ENCODE data around the gene LCN6.
"Not testable (repeated sequence)": the region's sequence is repeated elsewhere in the genome, so short reads cannot be mapped to it uniquely, and the experiment has no call there.

LCN6 gene

DNA sequence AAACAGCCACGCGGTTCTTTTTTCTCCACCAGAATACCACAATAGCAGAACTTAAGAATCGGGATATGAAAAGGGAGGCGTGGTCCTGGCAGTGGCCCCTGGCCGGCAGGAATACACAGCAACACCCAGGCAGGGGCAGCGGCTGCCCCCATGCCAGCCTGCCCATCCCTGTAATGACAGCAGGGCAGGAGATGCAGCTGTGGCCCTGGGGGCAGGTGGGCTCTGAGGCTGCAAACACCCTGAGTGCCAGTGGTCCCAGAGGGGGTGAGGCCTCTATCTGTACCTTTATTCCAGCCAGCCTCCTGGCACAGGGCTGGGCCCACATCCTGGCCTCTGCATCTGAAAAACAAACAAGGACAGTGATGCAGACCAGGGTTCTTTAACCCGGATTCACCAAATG lies 23.6 kb downstream of the LCN6 start:
- DNase-seq (ENCODE audit: low read depth) = no peak

DNA sequence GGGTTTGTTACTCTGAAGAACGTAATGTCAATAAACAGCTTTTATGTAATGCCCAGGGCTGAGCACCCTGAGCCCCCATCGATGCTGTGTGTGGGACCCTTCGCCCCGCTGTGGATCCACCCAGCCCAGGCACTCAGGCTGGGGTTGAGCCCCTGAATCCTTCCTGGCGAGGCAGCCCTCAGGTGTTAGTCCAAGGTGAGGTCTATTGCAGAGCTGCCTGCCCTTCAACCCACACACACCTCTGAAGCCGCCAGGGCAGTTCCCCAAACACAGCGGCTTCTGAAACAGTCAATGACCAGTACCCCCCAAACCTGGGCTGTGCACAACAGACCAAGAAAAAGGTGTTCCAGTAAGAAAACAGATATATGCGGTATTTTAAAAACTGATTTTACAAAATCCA lies 24.3 kb downstream of the LCN6 start:
- DNase-seq (ENCODE audit: low read depth) = no peak

- no peak for DNase-seq (ENCODE audit: low read depth)
Measured at GRCh38 chr9:136723362-136723976, 24.9 kb downstream of the LCN6 start.

DNA sequence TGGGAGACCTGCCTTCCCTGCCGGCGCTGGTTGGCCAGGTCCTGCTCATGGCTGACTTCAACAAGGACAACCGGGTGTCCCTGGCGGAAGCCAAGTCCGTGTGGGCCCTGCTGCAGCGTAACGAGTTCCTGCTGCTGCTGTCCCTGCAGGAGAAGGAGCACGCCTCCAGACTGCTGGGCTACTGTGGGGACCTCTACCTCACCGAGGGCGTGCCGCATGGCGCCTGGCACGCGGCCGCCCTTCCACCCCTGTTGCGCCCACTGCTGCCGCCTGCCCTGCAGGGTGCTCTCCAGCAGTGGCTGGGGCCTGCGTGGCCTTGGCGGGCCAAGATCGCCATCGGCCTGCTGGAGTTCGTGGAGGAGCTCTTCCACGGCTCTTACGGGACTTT lies 25.4 kb downstream of the LCN6 start:
- DNase-seq (ENCODE audit: low read depth) = no peak

- no peak for DNase-seq (ENCODE audit: low read depth)
Measured at GRCh38 chr9:136722093-136722968, 26.0 kb downstream of the LCN6 start.

DNA sequence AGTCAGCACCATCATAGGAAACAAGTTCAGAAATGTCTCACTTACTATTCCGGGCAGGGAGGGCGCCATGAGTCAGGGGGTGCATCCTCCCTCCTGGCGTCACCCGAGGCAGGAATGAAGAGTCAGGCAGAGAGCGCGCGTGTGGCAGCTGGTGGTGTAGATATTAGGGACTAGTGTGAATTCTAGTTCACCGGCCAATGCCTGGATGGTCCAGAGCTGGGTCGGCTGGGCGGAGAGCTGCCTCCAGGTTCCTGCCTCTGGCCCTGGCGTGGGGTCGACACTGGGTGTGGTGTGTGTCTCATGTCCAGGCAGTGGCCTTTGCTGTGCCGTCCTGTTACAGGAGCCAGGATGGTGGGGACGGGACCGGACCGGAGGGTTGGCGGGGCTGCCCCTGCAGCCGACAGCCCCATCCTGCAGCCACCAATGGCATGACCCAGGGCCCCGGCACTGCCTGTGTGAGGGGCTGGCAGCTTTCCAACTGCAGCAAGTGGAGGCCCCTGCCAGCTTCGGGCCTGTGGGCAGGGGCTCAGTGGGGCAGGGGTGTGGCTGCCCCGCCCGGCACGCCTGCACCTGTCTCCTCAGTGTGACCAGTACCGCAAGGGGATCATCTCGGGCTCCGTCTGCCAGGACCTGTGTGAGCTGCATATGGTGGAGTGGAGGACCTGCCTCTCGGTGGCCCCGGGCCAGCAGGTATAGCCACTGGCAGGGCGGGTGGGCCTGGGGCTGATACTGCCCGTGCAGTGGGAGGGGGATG lies 26.8 kb downstream of the LCN6 start:
- no peak for DNase-seq (ENCODE audit: low read depth)

GRCh38 chr9:136720898-136721338 lies 27.4 kb downstream of the LCN6 start:
- DNase-seq (ENCODE audit: low read depth) = no peak

GRCh38 chr9:136720251-136720897 lies 28.0 kb downstream of the LCN6 start:
- DNase-seq (ENCODE audit: low read depth) = no peak

DNA sequence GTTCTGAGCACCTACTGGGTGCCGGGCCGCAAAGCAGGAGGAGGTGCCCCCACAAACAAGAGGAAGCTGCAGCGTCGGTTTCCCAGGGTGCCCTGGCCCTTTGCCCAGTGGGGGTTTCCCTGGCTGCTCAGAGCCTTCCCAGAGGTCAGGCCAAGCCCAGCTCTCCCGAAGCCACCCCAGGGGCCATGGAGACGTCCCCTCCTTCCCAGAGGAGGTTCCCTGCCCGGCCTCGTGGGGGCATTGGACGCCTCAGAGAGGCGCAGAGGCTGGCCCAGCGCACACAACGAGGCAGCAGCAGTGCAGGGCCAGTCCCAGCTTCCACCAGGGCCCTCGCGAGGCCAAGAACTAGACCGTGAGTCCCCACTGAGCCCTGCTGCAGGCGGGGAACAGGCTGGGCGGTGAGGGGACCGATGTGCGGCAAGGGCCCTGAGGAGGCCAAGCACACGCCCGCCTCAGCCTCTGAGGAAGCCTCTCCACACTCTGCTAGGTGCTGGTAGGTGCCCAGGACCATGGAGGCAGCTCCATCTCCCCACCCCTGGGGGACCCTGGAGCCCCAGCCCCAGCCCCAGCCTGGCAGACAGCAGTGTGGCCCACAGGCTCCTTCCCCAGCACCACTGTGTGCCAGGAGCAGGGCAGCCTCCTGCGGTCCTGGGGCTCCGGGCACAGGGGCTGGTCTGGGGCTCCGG lies 29.0 kb downstream of the LCN6 start:
- DNase-seq (ENCODE audit: low read depth) = no peak

DNA sequence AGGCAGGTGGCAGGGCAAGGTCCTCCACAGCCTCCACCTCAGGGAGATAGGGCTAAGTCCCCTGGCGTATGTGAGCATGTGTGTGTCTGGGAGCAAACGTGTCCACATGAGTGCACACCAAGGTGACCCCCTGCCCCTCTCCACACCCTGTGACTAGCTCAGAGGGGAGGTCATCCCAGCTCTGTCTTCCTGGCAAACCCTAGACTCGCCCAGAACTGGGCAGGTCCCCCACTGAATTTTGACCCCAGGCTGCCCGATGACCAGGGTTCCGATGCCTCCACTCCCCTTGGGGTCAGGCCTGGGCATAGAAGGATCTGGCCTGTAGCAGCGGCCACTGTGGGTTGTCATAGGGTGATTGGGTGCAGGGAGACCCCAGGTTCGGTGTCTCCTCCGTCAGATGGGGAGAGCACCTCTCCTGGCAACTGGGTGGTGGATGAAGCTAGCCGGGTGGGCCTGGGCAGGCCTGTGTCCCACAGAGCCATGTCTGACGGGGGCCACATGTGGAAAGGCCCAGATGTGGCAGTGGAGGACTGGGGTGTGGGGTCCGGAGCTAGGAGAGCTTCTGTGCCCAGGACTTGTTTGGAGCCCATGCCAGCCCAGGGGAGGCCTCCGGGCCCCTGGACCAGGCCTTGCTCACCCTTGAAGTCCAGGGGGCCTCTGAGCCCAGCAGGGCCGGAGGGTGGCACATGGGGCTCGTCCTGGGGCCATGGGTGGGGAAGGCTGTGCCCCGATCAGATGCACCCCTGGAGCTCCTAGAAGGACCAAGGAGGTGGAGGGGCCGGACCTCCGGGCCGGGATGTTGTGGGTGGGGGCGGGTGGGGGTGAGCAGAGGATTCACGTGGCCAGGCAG lies 29.8 kb downstream of the LCN6 start:
- no peak for DNase-seq (ENCODE audit: low read depth)

DNA sequence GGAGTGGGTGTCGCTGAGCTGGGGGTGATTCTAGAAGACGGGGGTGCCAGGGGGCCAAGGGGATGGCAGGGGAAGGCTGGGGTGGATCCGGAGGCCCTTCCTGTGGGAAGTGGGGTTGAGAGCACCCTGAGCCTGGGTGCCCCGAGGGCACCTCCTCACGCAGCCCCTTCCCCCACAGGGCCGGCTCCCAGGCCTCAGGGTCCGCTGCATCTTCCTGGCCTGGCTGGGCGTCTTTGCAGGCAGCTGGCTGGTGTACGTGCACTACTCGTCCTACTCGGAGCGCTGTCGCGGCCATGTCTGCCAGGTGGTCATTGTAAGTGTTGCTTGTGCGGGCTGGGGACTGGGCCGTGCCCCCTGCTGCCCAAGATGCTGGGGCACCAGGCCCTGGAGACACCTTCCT lies 30.9 kb downstream of the LCN6 start:
- DNase-seq (ENCODE audit: low read depth) = no peak

- DNase-seq (ENCODE audit: low read depth) = no peak
Measured at GRCh38 chr9:136714893-136715274, 33.4 kb downstream of the LCN6 start.

DNA sequence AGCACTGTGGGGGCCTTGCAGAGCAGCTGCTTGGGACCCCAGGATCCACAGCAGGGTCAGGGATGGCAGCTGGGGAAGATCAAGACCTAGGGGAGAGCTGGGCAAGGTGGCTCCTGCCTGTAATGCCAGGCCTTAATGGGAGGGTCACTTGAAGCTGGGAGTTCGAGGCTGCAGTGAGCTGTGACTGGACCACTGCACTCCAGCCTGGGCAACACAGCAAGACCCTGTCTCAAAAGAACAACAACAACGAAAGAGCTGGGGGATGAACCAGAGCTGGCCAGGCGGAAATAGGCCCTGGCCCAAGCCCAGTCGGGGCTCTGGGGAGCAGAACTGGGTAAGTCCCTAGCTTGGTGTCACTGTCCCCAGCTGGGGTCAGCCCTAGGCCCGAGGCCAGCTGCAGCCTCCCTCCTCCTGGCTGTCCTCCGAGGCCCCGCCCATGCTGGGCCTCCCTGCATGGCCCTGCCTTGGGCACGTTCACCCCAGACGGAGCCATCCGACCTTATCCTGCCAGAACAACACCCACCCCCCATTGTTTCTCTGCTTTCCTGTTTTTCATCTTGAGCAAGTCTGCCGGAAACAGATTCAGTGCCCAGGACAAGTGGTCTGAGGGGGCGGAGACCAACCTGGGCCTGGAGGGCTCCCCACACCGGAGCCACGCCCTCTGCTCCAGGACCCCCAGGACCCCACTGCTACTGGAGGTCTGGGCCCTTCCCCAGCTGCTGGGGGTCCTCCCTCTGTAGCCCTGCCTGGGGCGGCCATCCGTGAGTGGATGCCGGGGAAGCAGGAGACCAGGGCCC lies 34.0 kb downstream of the LCN6 start:
- no peak for DNase-seq (ENCODE audit: low read depth)

DNA sequence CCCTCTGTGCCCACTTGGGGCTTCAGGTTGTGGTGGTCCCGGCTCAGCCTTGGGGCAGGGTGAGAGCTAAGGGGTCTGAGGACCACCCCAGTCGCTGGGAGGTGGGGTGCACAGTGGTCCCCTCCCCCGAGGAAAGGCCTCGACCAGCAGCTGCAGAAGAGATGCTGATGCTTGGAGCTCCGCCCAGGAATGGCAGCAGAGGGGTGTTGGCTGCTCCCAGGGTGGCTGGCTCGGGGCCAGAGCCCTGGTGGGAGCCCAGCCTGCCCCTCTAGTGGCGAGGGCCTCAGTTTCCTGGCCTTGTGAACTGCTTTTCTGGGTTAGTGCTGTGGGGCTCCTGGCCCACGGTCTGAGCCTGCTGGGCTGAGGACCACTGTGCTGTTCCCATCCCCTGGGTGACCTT lies 34.8 kb downstream of the LCN6 start:
- DNase-seq (ENCODE audit: low read depth) = no peak

DNA sequence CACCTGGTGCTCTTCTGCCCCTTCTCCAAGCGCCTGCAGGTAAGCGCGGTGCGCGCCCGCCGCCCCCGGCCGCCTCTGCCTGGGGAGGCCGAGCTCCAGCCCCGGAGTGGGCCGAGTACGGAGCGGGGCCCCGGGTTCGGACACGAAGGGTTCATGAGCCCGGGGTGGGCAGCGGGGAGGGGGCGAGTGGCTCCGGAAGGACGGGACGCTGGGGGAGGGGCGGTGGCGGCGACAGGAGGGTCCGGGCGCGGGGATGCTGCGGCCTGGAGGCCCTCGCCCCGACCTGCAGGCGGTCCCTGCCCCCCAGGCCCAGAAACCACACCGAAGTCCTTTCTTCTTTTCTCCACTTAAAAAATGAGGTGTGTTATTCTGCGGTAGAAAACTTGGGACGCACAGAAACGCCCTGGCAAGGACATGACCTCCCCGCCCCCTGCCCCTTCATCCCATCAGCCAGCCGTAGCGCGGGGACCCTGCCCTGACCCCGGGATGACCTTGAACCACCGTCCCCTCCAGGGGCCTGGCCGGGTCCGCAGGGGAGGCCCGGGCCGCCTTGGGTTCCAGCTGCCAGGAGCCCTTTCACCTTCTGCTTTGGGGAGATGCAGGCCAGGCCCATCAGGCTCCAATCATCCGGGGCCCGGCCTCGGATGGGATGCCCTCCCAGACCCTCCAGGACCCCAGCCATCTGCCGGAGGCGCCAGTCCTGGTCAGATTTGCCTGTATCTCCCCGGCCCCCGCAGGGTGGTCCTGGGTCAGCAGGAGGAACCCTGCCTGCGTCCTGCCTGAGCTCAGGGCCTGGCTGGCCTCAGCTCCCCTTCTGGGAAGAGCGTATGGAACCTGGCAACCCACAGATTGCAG lies 35.4 kb downstream of the LCN6 start:
- DNase-seq (ENCODE audit: low read depth) = no peak

DNA sequence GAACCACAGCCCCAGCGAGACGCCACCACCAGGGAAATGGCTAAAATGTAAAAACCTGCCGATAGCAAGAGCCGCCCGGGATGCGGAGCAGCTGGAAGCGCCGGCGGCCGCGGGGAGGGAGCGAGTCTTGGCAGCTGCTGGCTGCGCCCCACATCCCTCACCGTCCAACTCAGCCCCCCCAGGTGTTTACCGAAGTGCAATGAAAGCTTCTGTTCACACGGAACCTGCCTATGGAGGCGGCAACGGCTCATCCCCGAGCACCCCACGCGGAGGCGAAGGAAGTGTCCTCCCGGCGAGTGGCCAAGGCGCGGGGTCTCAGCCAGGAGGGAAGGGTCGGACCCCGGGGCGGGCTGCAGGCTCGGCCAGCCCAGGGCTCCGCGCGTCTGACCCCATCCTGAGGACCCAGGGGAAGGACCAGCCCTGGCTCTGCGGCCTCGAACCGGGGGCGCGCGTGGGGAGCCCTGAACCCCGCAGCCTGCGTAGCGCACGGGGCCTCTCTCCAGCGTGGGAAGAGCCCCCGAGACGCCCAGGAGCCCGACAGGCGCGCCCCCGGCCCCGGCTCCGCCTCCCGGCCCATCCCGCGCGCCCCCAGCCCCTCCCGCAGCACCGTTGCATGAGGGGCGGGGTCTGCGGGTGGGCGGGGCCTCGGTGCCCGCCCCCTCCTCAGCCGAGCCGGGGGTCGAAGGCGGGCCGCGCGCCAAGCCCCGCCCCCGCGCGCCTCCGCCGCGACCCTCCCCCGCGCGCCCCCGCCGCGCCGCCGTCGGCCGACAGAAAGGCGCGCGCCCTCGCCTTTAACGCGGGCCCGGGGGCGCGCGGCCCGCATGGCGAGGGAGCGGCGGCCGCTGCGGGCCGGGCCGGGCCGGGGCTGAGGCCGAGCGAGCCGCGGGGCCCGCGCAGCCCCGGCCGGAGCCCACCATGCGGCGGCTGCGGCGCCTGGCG lies 36.3 kb downstream of the LCN6 start, which contains the start of gene DIPK1B:
DIPK1B (plus strand) TSS at position 822 of the 939 bp plus-strand sequence; CDS start at position 916, 94 bp downstream.
- DNase-seq (ENCODE audit: low read depth) = no peak

GRCh38 chr9:136711219-136711648 lies 37.1 kb downstream of the LCN6 start:
- DNase-seq (ENCODE audit: low read depth) = not testable (repeated sequence)

DNA sequence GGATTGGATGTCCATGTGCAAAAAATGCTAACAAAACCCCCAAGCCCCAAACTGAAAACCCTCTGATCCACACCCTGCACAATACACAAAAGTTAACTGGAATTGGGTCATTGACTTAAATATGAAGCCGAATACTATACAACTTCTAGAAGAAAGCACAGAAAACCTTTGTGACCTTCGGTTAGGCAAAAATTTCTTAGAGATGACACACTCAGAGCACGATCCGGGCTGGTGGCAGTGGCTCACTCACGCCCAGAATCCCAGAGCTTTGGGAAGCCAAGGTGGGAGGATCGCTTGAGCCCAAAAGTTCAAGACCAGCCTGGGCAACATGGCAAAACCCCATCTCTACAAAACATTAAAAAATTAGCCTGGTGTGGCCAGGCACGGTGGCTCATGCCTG lies 37.8 kb downstream of the LCN6 start:
- DNase-seq (ENCODE audit: low read depth) = no peak

Data from activated T-cell treated with anti-CD3 and anti-CD28 coated beads for 1 hour (primary cell).